Cardiac muscle cell (in vitro differentiated cells and primary cell): Measurements from ENCODE around the gene ASS1. TPM values are rescaled to one million over a fixed set of nuclear protein-coding genes. Genes with fewer than 3 reads are reported as not detected.
A peak's percentile ranks its signal among the peaks of the same experiment; 100 is the strongest.

Source experiments
- DNase-seq, 2 donors: peaks; one replicate each; pipeline versions ENCODE4 v3.0.0 to v3.0.0-alpha.2; 2010 to 2017; ENCODE audit warnings: low read depth in 1 of 2, low spot score in 1 of 2
- H3K27ac ChIP-seq: fragments of 200-600 bp; sonication (generic); 2 replicates; pipeline ENCODE4 v1.5.1; 2016
- H3K27me3 ChIP-seq: fragments of 200-600 bp; sonication (generic); 2 replicates; pipeline ENCODE4 v1.6.0; 2016; ENCODE audit warnings: control low read depth
- H3K36me3 ChIP-seq: fragments of 200-600 bp; sonication (generic); 2 replicates; pipeline ENCODE4 v1.5.1; 2016; ENCODE audit warnings: control low read depth
- H3K4me1 ChIP-seq: fragments of 200-600 bp; sonication (generic); 2 replicates; pipeline ENCODE4 v1.8.1; 2017; ENCODE audit warnings: low read depth, mild to moderate bottlenecking, mixed run types
- H3K4me3 ChIP-seq: fragments of 200-600 bp; sonication (generic); 2 replicates; pipeline ENCODE4 v1.5.1; 2016; ENCODE audit warnings: mild to moderate bottlenecking
- H3K9me3 ChIP-seq: fragments of 200-600 bp; sonication (generic); 2 replicates; pipeline ENCODE4 v1.5.1; 2017; ENCODE audit warnings: low read depth, mild to moderate bottlenecking, control low read depth
- polyA plus RNA-seq: library from polyadenylated mRNA; unstranded; fragments of >200 nt; fragmentation: Nextera tagmentation; extraction: Ambion mirVana; gene quantifications from 2 replicates; pipeline ENCODE4 v1.2.1, GENCODE V29; 2016
- total RNA-seq: library from RNA; depleted of rRNA; stranded (reverse); fragments of >200 nt; gene quantifications from 2 replicates; pipeline ENCODE4 v1.2.3, GENCODE V29; 2016
- TF ChIP-seq, protein P1 (sequence below): IDR thresholded peaks from 2 replicates; pipeline ENCODE4 v1.5.1; 2012; ENCODE audit warnings: low read depth, mild to moderate bottlenecking, low read length

Gene ASS1
- total and polyA plus RNA-seq, 2 experiments from 2014 or later = 59.3 to 83.8 TPM

DNA sequence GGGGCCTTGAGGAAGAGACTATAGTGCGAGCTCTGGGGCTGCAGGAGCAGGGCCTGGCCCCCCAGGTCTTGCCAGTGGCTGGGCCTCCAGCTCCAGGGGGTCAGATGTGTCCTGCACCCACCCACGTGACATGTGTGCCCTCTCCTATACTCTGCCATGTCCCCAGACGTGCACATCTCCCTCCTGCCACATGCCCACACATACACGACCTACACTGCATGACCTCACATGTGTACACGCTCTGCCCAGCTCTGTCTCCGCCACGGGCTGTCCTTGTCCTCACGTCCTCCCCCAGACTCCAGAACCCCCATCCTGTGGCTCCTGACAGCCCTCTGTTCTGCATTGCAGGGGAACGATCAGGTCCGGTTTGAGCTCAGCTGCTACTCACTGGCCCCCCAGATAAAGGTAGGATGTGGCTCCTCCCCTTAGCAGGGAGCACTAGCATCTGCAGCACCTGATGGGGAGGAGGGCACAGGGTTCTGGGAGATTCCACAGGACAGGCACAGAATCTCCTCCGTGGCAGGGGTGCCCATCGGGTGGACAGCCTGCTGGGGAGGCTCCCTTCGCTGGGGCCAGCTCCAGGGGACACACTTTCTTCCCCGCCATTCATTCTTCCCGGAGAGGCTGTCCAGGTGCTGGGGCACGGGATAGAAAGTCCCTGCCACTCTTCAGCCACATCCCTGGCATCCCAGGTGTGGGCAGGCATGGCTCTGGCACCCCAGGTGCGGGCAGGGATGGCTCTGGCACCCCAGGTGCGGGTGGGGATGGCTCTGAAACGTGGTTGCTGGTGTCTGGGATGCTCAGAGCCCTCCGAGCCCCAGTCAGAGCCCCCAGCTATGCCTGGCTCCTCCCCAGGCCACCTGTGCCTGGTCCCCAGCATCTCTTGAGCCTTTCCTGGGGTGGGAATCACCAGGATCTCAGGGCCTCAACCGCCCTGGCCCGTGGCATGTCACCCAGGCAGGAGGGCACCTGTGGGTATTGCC is 19.3 kb downstream of the ASS1 start:
- H3K4me3 ChIP-seq = no peak overlapping the region
- H3K9me3 ChIP-seq = no peaks in the 10 kb centered on the region
- H3K36me3 ChIP-seq = no peaks in the 10 kb centered on the region
- TF ChIP-seq, protein P1, sequence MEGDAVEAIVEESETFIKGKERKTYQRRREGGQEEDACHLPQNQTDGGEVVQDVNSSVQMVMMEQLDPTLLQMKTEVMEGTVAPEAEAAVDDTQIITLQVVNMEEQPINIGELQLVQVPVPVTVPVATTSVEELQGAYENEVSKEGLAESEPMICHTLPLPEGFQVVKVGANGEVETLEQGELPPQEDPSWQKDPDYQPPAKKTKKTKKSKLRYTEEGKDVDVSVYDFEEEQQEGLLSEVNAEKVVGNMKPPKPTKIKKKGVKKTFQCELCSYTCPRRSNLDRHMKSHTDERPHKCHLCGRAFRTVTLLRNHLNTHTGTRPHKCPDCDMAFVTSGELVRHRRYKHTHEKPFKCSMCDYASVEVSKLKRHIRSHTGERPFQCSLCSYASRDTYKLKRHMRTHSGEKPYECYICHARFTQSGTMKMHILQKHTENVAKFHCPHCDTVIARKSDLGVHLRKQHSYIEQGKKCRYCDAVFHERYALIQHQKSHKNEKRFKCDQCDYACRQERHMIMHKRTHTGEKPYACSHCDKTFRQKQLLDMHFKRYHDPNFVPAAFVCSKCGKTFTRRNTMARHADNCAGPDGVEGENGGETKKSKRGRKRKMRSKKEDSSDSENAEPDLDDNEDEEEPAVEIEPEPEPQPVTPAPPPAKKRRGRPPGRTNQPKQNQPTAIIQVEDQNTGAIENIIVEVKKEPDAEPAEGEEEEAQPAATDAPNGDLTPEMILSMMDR = no peak
- no peaks in the 10 kb centered on the region for H3K27me3 ChIP-seq
- no peak overlapping the region for H3K27ac ChIP-seq
- peaks cover 10% of the 10 kb centered on the region for H3K4me1 ChIP-seq
- DNase-seq = no peak

DNA sequence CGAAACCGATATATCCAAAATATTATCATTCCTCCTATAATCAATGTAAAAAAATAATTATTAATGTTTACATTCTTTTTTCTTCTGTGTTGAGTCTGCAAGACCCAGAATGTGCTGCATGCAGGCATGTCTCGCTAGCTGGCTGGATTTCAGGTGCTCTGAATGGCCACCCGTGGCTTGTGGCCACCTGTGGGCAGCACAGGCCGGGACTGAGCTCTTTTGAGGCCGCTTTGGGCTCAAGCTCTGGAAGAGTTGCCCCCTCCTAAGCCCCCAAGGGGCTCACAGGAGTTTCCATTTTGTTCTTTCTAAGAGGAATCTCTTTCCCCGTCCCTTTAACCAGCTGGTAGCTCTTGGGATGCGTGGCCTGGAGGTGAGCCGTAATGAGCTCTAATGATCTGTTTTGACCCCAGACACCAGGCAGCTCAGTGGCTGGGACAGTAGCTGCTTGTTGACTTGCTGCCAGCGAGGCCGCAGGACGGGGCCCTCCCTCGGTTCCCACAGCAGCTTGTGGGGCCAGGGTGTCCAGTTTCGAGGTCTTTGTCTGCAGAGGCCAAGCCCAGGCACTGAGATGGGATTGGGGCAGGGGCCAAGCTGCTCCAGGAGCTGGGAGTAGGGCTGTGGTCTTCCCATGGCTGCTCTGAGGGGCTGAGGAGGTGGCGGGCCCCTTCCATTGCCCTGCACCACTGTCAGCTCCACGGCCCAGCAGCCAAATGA is 20.8 kb downstream of the ASS1 start:
- Histone ChIP-seq H3K27ac (no peak overlapping the region), H3K36me3 (no peaks in the 10 kb centered on the region), H3K9me3 (no peaks in the 10 kb centered on the region), H3K4me1 (peaks cover 10% of the 10 kb centered on the region), H3K4me3 (no peak overlapping the region), H3K27me3 (no peaks in the 10 kb centered on the region)
- TF ChIP-seq, protein P1 = no peak
- DNase-seq = no peak

DNA sequence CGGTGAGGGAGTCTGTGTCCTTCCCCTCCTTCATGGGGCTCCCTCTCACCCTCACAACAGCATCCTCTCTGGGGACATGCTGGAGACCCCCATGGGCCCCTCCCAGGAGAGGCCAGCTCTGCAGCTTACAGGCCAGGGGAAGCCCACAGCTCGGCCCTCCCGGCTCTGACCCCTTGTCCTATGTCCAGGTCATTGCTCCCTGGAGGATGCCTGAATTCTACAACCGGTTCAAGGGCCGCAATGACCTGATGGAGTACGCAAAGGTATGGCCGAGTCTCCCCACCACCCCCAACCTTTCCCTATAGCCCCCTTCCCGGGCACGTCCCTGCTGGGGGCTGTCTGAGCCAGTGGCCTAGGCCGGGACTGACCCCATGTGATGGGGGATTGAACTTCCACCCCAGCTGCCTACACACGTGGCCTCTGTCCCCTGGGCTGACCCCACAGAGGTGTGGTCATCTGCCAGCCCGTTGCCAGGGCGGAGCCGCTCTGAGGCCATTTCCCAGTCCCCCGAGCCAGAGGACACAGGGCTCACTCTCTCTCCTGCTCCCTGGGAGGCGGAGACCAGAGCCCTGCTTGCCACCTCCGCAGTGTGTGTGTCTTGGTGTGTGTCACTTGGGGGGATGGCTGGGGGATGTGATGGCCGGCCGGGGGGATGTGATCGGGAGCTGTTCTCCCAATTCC is 21.9 kb downstream of the ASS1 start:
- TF ChIP-seq, protein P1 = no peak
- H3K27me3 ChIP-seq = no peaks in the 10 kb centered on the region
- no peak for DNase-seq
- H3K36me3 ChIP-seq = no peaks in the 10 kb centered on the region
- H3K27ac ChIP-seq = no peak overlapping the region
- H3K9me3 ChIP-seq = no peaks in the 10 kb centered on the region
- no peak overlapping the region for H3K4me3 ChIP-seq
- peaks cover 10% of the 10 kb centered on the region for H3K4me1 ChIP-seq

DNA sequence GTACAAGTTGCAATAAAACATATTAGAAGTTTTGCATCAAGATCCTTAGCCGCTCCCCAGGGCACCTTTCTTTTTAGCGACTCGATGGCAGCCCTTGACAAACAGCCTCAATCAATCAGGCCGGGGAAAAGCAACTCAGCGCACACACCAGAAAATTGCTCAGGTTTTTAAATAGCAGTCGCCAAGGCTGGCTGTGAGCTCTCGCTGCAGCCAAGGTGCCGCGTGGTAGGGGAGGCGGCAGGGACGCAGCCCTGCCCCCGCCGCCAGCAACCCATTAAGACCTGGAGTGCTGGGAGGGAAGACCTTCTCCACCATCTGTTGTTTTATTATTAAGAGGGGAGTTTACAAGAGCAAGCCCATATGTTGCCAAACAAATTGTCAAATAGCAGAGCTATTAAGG is 22.6 kb downstream of the ASS1 start:
- Histone ChIP-seq H3K27me3 (no peaks in the 10 kb centered on the region), H3K9me3 (no peaks in the 10 kb centered on the region), H3K27ac (no peak overlapping the region), H3K4me1 (peaks cover 10% of the 10 kb centered on the region), H3K36me3 (no peaks in the 10 kb centered on the region), H3K4me3 (no peak overlapping the region)
- peak in 1 of 2 donors; percentile 42 for DNase-seq
- TF ChIP-seq, protein P1 = no peak

DNA sequence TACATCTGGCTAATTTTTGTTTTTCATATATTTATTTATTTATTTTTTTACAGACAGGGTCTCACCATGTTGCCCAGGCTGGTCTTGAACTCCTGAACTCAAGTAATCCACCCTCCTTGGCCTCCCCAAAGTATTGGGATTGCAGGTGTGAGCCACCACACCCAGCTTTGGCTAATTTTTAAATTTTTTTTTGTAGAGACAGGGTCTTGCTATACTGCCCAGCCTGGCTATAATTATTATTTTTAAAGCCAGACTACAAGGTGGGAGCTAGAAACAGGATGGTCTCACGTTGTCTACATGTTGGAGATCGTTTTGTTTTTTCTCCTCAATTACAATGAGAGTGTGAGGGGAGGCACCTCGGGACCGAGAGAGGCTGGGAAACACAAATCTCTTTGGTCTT is 23.8 kb downstream of the ASS1 start:
- H3K27me3 ChIP-seq = no peaks in the 10 kb centered on the region
- no peak overlapping the region for H3K4me3 ChIP-seq
- no peaks in the 10 kb centered on the region for H3K36me3 ChIP-seq
- H3K27ac ChIP-seq = no peak overlapping the region
- H3K9me3 ChIP-seq = no peaks in the 10 kb centered on the region
- peaks cover 10% of the 10 kb centered on the region for H3K4me1 ChIP-seq
- no peak for DNase-seq
- TF ChIP-seq, protein P1 = no peak
